Left ventricle myocardium inferior (tissue), 1 donor: ENCODE measurements around the gene GNG5. TPM values are rescaled to one million over a fixed set of nuclear protein-coding genes. Genes with fewer than 3 reads are reported as not detected.

Source experiments
- DNase-seq: peaks from one replicate; pipeline ENCODE4 v3.0.0-alpha.2; 2020
- H3K27ac ChIP-seq: fragments of 200-600 bp; replicated peaks from 2 replicates; pipeline ENCODE4 v1.8.0; 2021
- H3K27me3 ChIP-seq: fragments of 200-600 bp; 2 replicates; pipeline ENCODE4 v1.8.0; 2021; ENCODE audit warnings: low read depth
- H3K36me3 ChIP-seq: fragments of 200-600 bp; 2 replicates; pipeline ENCODE4 v1.8.0; 2021
- H3K4me1 ChIP-seq: fragments of 200-600 bp; 2 replicates; pipeline ENCODE4 v1.8.0; 2021
- H3K4me3 ChIP-seq: fragments of 200-600 bp; 2 replicates; pipeline ENCODE4 v1.8.0; 2021; ENCODE audit warnings: mild to moderate bottlenecking, moderate library complexity
- H3K9me3 ChIP-seq: fragments of 200-600 bp; replicated peaks from 2 replicates; pipeline ENCODE4 v1.8.0; 2021
- CTCF ChIP-seq: fragments of 200-600 bp; IDR thresholded peaks from 2 replicates; pipeline ENCODE4 v1.8.0; 2021; ENCODE audit warnings: antibody characterized with exemption, mild to moderate bottlenecking, borderline replicate concordance
- intact Hi-C: fragments of 100-400 bp; cut with micrococcal nuclease; formaldehyde crosslinking; loops from one replicate; pipeline ENCODE4 v1.11.0; 2022
- total RNA-seq: library from RNA; stranded (reverse); fragmentation: NEBNext Ultra II Directional; extraction: Animal tissue kit (Norgen Biotek cat#: 25700); gene quantifications from one replicate; pipeline ENCODE4 v1.2.1, GENCODE V29; 2021
- donor health status: DM: no; HTN: yes; CAD: no; lungs with severe emphysema.

The GNG5 gene
- total RNA-seq, 1 donor from 2014 or later = 170 TPM

- Histone ChIP-seq H3K9me3 (no peaks in the 10 kb centered on the region), H3K4me3 (peak within 1 kb of the TSS; percentile 86), H3K27ac (peak within 1 kb of the TSS; percentile 93), H3K36me3 (peaks cover 24% of the 10 kb centered on the region), H3K4me1 (peaks cover 47% of the 10 kb centered on the region), H3K27me3 (peaks cover 40% of the 10 kb centered on the region)
- no peak for TF ChIP-seq CTCF
- DNase-seq = peak; percentile 73
- intact Hi-C loops = no loop called here
These were observed 27.2 kb downstream of the GNG5 start, which contains the start of gene RPF1 for GRCh38 chr1:84478876-84479868. Gene RPF1 (plus strand): TSS chr1:84479266. CDS start chr1:84479282, 16 bp downstream.

GRCh38 chr1:84476225-84476624 lies 30.2 kb downstream of the GNG5 start:
- H3K4me1 ChIP-seq = peaks cover 27% of the 10 kb centered on the region
- DNase-seq = no peak
- H3K27ac ChIP-seq = no peak overlapping the region
- no peak for TF ChIP-seq CTCF
- no peaks in the 10 kb centered on the region for H3K9me3 ChIP-seq
- H3K27me3 ChIP-seq = peaks cover 70% of the 10 kb centered on the region
- intact Hi-C loops = no loop called here
- H3K36me3 ChIP-seq = no peaks in the 10 kb centered on the region
- H3K4me3 ChIP-seq = no peak overlapping the region

GRCh38 chr1:84467298-84467697 lies 39.1 kb downstream of the GNG5 start:
- no peaks in the 10 kb centered on the region for H3K36me3 ChIP-seq
- H3K4me3 ChIP-seq = no peak overlapping the region
- H3K4me1 ChIP-seq = no peaks in the 10 kb centered on the region
- no peak for DNase-seq
- no peaks in the 10 kb centered on the region for H3K9me3 ChIP-seq
- intact Hi-C loops = no loop called here
- peaks cover 90% of the 10 kb centered on the region for H3K27me3 ChIP-seq
- TF ChIP-seq CTCF = no peak
- no peak overlapping the region for H3K27ac ChIP-seq

DNA sequence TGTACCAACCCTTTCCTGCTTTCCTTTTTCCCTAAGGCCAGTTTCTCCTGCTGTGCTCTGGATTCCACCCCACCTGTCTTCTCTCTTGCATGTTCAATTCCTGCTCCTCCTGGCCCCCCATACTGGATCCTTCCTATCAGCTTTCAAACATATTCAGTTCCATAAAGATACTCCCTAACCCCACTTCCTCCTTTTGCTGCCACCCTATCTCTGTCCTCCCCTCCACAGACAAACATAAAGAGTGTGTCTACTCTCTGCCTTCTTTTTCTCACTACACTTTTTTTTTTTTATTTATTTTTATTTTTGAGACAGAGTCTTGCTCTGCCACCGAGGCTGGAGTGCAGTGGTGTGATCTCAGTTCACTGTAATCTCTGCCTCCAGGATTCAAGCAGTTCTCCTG lies 44.3 kb downstream of the GNG5 start:
- TF ChIP-seq CTCF = no peak
- H3K27ac ChIP-seq = no peak overlapping the region
- intact Hi-C loops = no loop called here
- H3K4me1 ChIP-seq = no peaks in the 10 kb centered on the region
- H3K27me3 ChIP-seq = peaks cover 86% of the 10 kb centered on the region
- no peaks in the 10 kb centered on the region for H3K9me3 ChIP-seq
- H3K36me3 ChIP-seq = no peaks in the 10 kb centered on the region
- H3K4me3 ChIP-seq = no peak overlapping the region
- no peak for DNase-seq

DNA sequence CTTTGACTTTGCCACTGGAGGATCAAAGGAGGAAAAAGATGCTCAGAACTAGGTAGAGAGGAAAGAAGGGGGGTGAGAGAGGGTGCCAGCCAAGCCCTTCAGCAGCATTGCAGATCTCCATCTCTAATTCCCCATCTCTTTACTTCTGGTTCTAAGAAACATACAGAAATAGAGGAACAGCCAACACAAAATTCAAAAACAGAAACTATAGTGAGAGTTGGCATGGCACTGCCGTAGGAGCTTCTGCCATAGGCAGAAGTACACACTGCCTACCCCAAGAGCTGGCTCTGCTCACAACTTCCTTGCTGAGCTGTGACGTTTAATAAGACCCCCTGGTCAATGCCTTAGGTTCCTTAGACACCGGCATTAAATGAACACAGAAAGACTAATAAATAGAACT lies 53.9 kb downstream of the GNG5 start:
- intact Hi-C loops = no loop called here
- no peak overlapping the region for H3K4me3 ChIP-seq
- no peaks in the 10 kb centered on the region for H3K4me1 ChIP-seq
- DNase-seq = no peak
- H3K27me3 ChIP-seq = peaks cover 44% of the 10 kb centered on the region
- no peak overlapping the region for H3K27ac ChIP-seq
- H3K9me3 ChIP-seq = peaks cover 3% of the 10 kb centered on the region
- H3K36me3 ChIP-seq = no peaks in the 10 kb centered on the region
- TF ChIP-seq CTCF = no peak
